Retinal pigment epithelial cell (primary cell): ENCODE results near the gene IRS2.

ENCODE experiments used
- DNase-seq: peaks from one replicate; pipeline ENCODE4 v3.0.0-alpha.2; 2010; ENCODE audit warnings: low read depth
- H3K4me3 ChIP-seq: 2 replicates; pipeline ENCODE4 v1.5.1; 2011; ENCODE audit warnings: mild to moderate bottlenecking, low read length, control low read depth, moderate library complexity
- TF ChIP-seq, protein P1 (sequence below): conservative IDR thresholded peaks from 2 replicates; pipeline ENCODE4 v1.5.1; 2011; ENCODE audit warnings: low read depth, low read length, control low read depth, inconsistent platforms

IRS2 gene

DNA sequence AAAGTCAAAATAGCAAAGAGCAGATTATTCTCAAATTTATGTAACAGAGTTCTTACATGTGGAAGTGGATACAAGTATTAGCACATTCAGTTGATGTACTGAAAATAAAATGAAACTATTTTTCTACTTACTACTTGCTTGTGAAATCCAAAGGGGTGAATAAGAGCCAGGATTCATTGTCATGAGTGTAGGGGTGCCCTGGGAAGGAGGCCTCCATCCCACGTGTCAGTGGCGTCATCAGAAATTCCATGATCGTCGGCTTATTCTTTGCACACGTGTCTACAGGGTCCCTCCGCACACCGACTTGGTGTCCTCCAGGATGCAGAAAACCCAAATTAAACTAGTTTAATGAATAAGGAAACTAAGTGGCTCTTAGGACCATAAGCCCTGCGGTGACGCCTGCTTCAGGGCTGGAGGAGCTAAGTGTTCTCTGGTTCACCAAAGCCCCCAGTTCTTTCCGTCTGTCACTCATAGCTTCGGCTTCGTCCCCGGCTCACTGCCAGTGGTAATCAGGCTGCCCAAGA lies 55.5 kb downstream of the IRS2 start:
- no peak overlapping the region for H3K4me3 ChIP-seq
- DNase-seq = no peak
- TF ChIP-seq, protein P1, sequence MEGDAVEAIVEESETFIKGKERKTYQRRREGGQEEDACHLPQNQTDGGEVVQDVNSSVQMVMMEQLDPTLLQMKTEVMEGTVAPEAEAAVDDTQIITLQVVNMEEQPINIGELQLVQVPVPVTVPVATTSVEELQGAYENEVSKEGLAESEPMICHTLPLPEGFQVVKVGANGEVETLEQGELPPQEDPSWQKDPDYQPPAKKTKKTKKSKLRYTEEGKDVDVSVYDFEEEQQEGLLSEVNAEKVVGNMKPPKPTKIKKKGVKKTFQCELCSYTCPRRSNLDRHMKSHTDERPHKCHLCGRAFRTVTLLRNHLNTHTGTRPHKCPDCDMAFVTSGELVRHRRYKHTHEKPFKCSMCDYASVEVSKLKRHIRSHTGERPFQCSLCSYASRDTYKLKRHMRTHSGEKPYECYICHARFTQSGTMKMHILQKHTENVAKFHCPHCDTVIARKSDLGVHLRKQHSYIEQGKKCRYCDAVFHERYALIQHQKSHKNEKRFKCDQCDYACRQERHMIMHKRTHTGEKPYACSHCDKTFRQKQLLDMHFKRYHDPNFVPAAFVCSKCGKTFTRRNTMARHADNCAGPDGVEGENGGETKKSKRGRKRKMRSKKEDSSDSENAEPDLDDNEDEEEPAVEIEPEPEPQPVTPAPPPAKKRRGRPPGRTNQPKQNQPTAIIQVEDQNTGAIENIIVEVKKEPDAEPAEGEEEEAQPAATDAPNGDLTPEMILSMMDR = no peak

DNA sequence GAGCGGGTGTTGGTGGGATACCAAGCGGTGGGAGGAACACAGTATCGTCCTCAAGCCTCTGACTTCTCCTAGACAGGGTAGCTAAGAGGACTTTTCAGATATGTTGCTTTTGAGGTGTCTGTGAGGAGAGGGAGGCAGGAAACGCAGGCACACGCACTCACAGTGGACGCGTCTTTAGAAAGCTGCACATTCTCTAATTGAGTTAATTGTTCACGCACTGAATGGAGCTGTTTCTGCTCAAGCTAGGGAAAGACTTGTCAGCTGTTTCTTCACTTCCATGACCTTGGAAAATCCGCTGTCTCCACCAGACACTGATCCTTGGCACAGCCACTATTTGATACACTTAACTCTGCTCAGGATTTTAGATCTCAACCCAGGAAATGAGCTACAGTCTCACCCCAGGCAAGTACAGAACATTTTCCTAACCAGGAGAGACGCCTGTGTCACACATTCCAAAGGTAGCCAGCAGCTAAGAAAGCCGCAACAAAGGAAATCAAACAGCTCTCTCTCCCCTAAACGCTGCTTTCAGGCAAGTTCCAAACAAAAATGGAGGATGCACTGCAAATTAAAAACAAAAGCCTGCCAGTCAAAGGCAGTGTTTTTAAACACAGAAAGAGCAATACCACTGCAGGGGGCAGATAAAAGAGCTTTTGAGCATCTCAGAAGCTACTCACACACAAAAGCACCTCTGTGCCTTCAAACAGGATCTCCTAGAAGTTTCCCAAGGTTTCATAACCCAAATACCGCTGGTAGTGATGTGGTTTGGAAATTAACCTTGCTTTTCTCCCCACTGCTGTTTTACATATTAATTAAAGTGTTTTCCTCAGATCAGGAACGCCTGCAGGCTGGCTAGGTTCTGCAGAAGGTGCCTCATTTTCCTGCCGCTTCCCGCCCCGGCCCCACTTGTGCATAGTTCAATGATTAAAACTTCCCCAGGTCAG lies 57.3 kb downstream of the IRS2 start:
- peak; percentile 56 for DNase-seq
- H3K4me3 ChIP-seq = peak overlapping the region; percentile 15
- TF ChIP-seq, protein P1 = no peak

DNA sequence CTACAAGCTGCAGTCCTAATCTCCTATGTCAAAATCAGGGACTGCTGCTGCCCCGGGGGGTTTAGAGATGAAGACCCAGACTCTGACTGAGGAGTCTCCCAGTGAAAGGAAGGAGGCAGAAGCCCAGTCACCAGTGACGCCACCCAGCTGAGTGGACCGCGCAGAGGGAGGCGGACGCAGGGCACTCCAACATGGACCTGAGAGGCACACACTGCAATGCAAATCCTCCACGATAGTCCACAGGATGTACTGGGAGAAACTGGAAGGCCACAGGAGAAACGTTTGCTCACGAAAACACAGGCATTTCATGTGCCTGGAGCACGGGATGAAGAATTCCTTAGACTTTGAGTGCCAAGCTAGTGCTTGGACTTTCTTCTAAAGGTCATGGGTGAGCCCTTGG lies 58.3 kb downstream of the IRS2 start:
- DNase-seq = no peak
- TF ChIP-seq, protein P1 = no peak

DNA sequence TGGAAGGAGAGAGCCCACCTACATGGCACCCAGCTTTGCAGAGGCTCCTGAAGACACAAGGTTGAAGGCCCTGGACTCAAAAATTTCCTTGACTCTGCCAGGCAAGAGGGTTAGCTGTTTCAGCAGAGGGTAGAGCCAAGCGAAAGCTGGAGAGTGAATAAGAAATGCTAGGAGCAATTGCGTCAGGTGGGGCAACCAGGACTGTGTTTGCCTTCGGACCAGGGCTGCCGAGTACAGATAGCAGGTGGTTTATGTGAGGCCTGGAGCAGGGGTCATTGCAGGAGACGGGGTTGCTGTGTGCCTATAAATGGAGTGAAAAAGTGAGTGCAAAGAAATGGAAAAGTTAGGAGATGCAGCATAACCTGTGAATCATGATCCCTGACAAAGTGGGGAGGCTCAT lies 59.1 kb downstream of the IRS2 start:
- no peak overlapping the region for H3K4me3 ChIP-seq
- DNase-seq = no peak
- TF ChIP-seq, protein P1 = no peak

More for the DNA sequence above, 58.3 kb downstream of the IRS2 start:
- H3K4me3 ChIP-seq = no peak overlapping the region

DNA sequence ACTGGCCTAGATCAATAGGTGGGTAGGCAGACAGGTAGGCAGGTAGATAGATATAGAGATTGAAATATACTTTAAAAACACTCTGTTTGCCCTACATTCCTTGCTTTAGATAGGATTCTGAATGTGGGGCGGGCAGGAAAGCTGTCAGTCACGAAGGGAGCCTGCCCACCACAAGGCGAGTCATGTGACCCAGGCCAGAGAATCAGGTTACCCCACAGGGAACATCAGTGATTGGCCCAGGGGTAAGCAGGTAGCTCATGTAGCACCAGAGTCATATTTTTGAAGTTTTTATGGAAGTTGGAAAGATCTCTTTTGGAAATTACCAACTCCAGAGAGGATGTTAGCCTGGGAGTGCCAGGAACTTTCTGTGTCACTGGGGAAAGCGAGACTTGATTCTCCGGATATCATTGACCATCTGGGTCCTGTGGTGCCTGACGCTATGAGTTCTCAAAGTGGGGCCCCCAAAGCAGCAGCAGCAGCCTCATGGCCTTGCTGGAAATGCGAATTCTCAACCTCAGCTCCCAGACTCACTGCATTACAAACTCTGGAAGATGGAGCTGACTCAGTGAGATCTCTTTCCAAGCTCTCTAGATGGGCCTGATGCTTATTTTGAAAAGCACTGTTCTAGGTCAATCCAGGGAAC lies 60.3 kb downstream of the IRS2 start:
- TF ChIP-seq, protein P1 = no peak
- DNase-seq = no peak
- H3K4me3 ChIP-seq = no peak overlapping the region

DNA sequence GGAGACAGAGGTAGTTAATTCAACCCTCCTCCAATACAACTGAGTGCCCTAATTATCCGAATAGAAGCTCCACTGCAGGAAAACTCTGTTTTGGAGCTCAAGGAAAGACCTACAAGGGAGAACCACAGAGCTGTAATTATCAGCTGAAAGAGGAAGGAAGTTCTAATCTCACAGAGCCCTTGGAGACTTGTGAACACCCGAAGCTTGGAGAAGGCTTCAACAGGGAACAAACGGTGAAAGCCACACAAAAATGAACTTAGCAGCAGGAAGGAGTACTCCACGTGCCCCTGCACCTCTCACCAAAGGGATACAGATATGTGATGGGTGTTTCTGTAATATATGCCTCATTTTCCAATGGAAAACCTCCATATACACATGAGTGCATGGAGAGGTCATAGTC lies 61.1 kb downstream of the IRS2 start:
- DNase-seq = no peak
- H3K4me3 ChIP-seq = no peak overlapping the region
- TF ChIP-seq, protein P1 = no peak
